A549 treated with AZD9567 at 1 μM for 4 hours (cell line): ENCODE measurements around the gene OXNAD1. TPM values are rescaled to one million over a fixed set of nuclear protein-coding genes. Genes with fewer than 3 reads are reported as not detected.

Source experiments
- total RNA-seq: library from RNA; stranded (reverse); fragments of 200-300 nt; extraction: Qiagen RNA extraction; gene quantifications from 5 replicates; pipeline ENCODE4 v1.2.3, GENCODE V29; 2022; ENCODE audit not compliant: insufficient read depth

The OXNAD1 gene, protein sequence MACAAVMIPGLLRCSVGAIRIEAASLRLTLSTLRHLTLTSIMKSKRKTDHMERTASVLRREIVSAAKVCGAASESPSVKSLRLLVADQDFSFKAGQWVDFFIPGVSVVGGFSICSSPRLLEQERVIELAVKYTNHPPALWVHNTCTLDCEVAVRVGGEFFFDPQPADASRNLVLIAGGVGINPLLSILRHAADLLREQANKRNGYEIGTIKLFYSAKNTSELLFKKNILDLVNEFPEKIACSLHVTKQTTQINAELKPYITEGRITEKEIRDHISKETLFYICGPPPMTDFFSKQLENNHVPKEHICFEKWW
- total RNA-seq = 8.7 to 15.5 TPM (median 9.8 TPM) in 5 replicates

DNA sequence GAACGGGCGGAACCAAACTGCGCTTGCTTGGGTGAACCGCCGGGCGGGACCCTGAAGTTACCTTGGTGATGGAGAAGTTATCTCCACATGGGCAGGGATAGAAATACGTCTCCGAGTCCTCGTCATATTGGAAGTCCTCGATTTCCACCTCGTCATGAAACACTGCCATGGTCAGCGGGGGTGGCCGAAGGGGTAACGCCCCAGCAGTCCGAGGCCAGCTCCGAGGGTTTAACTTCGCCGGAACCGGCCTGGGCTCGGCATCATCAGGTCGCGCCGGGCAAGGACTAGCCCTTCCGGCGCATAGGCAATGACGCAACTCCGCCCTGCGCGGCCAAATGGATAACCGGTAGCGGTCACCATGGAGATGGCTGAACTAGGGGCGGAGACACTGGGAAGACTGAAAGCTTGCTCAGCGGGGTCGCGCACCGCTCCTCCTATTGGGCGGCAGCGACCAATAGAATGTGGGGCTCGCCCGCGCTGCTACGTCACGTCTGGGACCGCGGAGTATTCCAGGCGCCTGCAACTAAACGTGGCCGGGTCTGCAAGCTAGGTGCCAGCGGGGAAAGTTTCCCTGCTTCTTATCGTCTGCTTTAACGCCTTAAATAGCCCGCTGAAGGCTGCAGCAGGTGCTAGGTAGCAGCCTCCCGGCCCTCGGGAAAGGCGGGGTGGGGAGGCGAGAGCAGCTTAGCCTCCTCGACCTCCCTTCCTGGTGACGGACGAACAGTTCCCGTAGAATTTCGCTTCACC lies at the start of gene OXNAD1, which contains the start of gene DPH3:
Gene OXNAD1 (plus strand): TSS at position 505 of the 747 bp plus-strand sequence. CDS start 5,741 bp downstream, outside the sequence.
Gene DPH3 (minus strand): TSS at position 236 of the 747 bp plus-strand sequence. CDS start 67 bp downstream, at position 169.

Other genes starting within 250 kb of the OXNAD1 start
- gene GALNT15, start 90.5 kb upstream of the OXNAD1 start, total RNA-seq = 0.06 to 0.12 TPM (median 0.06 TPM) in 3 of 5 replicates, not detected in the others
- 25.3 to 30.5 TPM (median 28.5 TPM) in 5 replicates for gene DPH3, start 269 bp upstream of the OXNAD1 start, total RNA-seq
- gene RFTN1, start 248.5 kb downstream of the OXNAD1 start, total RNA-seq = 2.5 to 4.6 TPM (median 3.1 TPM) in 5 replicates